K562 (cell line): ENCODE measurements around the gene MYPN. TPM values are rescaled to one million over a fixed set of nuclear protein-coding genes. Genes with fewer than 3 reads are reported as not detected.

Experiments
- ATAC-seq: fragments of 200-7000 bp; cut with Tn5 transposase; 3 replicates; pipeline ENCODE4 v1.9.1; 2020; ENCODE audit warnings: moderate library complexity
- BruUV-seq: library from RNA; stranded (reverse); fragments of 400-500 nt; replicated peaks from 2 replicates; lab custom pipeline; 2021; lab: Mats Ljungman, UMichigan
- CTCF ChIA-PET: fragments of 300-600 bp; formaldehyde crosslinking; extraction: SDS; loops from one replicate; lab custom pipeline; 2021; ENCODE audit warnings: low intra/inter-chr PET ratio; lab: Yijun Ruan, JAX
- POLR2A ChIA-PET: fragments of 300-600, 350-650 bp; sonication (Branson Sonifier 250); formaldehyde crosslinking; extraction: SDS; loops from one replicate; lab custom pipeline; 2021; ENCODE audit warnings: antibody characterized with exemption, inconsistent platforms; lab: Yijun Ruan, JAX
- DNase-seq, 4 experiments: peaks; one replicate each; pipeline versions ENCODE4 v3.0.0 to v3.0.0-alpha.2; 2011 to 2018; ENCODE audit warnings: low spot score in 3 of 4, mixed read lengths in 3 of 4; ENCODE audit errors: extremely low read depth in 1 of 4
- FAIRE-seq: peaks from 2 replicates; lab custom pipeline; 2011; peaks lifted over from hg19 to GRCh38; lab: Jason Lieb, UNC
- H2AFZ ChIP-seq: 2 replicates; pipeline ENCODE4 v1.6.0; 2011; ENCODE audit warnings: low read depth, low read length, control low read depth, inconsistent platforms
- H3K27ac ChIP-seq: fragments of 200-600 bp; 3 replicates; pipeline ENCODE4 v1.8.0; 2011; ENCODE audit warnings: low read depth, mild to moderate bottlenecking, control low read depth, inconsistent platforms, low read length, moderate library complexity, mixed read lengths; ENCODE audit errors: extremely low read depth
- H3K27me3 ChIP-seq, 2 experiments: fragments of 300-600 bp in 1 of 2; 2 replicates in 1 of 2; 3 replicates in 1 of 2; pipeline versions ENCODE4 v1.6.0 to v1.8.0; 2011; ENCODE audit warnings: inconsistent platforms in 2 of 2, low read length in 2 of 2, mild to moderate bottlenecking in 1 of 2, mixed read lengths in 1 of 2, moderate library complexity in 1 of 2; ENCODE audit not compliant: control insufficient read depth in 2 of 2, insufficient read depth in 2 of 2
- H3K36me3 ChIP-seq: fragments of 300-600 bp; 3 replicates; pipeline ENCODE4 v1.8.0; 2011; ENCODE audit warnings: mild to moderate bottlenecking, low read length, inconsistent platforms; ENCODE audit not compliant: control insufficient read depth, insufficient read depth
- H3K4me1 ChIP-seq, 2 experiments: fragments of 200-600 bp in 1 of 2; replicated peaks in 1 of 2; 2 replicates in 1 of 2; 3 replicates in 1 of 2; pipeline versions ENCODE4 v1.5.1 to v1.8.0; 2011; ENCODE audit warnings: inconsistent platforms in 2 of 2, low read length in 2 of 2, mild to moderate bottlenecking in 1 of 2, mixed read lengths in 1 of 2, moderate library complexity in 1 of 2; ENCODE audit not compliant: control insufficient read depth in 2 of 2, insufficient read depth in 2 of 2
- H3K4me2 ChIP-seq: 2 replicates; pipeline ENCODE4 v1.6.1; 2011; ENCODE audit warnings: low read length, control low read depth, inconsistent platforms, mixed read lengths; ENCODE audit not compliant: insufficient read depth
- H3K4me3 ChIP-seq: fragments of 200-600 bp; sonication (generic), shearing (Covaris generic); 2 replicates; pipeline ENCODE4 v1.5.1; 2016; ENCODE audit warnings: control low read depth, inconsistent platforms
- H3K79me2 ChIP-seq: fragments of 200-600 bp; 3 replicates; pipeline ENCODE4 v1.8.0; 2011; ENCODE audit warnings: low read length, inconsistent platforms; ENCODE audit not compliant: control insufficient read depth, insufficient read depth
- H3K9ac ChIP-seq, 2 experiments: 2 replicates each; pipeline versions ENCODE4 v1.6.0 to v1.6.1; 2011; ENCODE audit warnings: low read depth in 2 of 2, low read length in 2 of 2, control low read depth in 1 of 2, inconsistent platforms in 1 of 2, mild to moderate bottlenecking in 1 of 2, mixed read lengths in 1 of 2; ENCODE audit not compliant: insufficient read depth in 1 of 2
- H3K9me1 ChIP-seq: one replicate; pipeline ENCODE4 v1.6.0; 2011; ENCODE audit warnings: inconsistent platforms, mild to moderate bottlenecking, low read length, moderate library complexity; ENCODE audit not compliant: control insufficient read depth, insufficient read depth
- H3K9me3 ChIP-seq: replicated peaks from 2 replicates; pipeline ENCODE4 v1.5.1; 2011; ENCODE audit warnings: low read depth, low read length, inconsistent platforms; ENCODE audit not compliant: control insufficient read depth, insufficient read depth
- H4K20me1 ChIP-seq: replicated peaks from 2 replicates; pipeline ENCODE4 v1.6.1; 2011; ENCODE audit warnings: low read length, inconsistent platforms, mixed read lengths; ENCODE audit not compliant: control insufficient read depth, insufficient read depth
- CREB3L1 ChIP-seq: fragments of 450-650 bp; IDR thresholded peaks from 2 replicates; pipeline ENCODE4 v1.6.1; 2014; ENCODE audit warnings: low read depth, mild to moderate bottlenecking, moderate library complexity, borderline replicate concordance
- FOS ChIP-seq: IDR thresholded peaks from 3 replicates; pipeline ENCODE4 v1.6.1; 2011; ENCODE audit not compliant: insufficient read length; ENCODE audit errors: extremely low read depth
- IRF2 ChIP-seq: sonication (generic); formaldehyde crosslinking; IDR thresholded peaks from 2 replicates; pipeline ENCODE4 v1.8.1; 2022; ENCODE audit warnings: mild to moderate bottlenecking, missing genetic modification reagents
- KAT7 ChIP-seq: sonication (generic); formaldehyde crosslinking; IDR thresholded peaks from 2 replicates; pipeline ENCODE4 v1.8.0; 2022; ENCODE audit warnings: missing genetic modification reagents, mild to moderate bottlenecking, borderline replicate concordance
- NCOA4 ChIP-seq: fragments of 450-650 bp; IDR thresholded peaks from 2 replicates; pipeline ENCODE4 v1.6.1; 2018; ENCODE audit warnings: mild to moderate bottlenecking; ENCODE audit not compliant: partially characterized antibody
- NCOA6 ChIP-seq: fragments of 450-650 bp; IDR thresholded peaks from 2 replicates; pipeline ENCODE4 v1.6.1; 2017; ENCODE audit warnings: mild to moderate bottlenecking
- POLR2G ChIP-seq: fragments of 200-400 bp; formaldehyde crosslinking; IDR thresholded peaks from 2 replicates; pipeline ENCODE4 v1.6.1; 2017; ENCODE audit warnings: low read depth, mild to moderate bottlenecking, antibody characterized with exemption, low read length, moderate library complexity
- RAD51 ChIP-seq: fragments of 450-650 bp; IDR thresholded peaks from 2 replicates; pipeline ENCODE4 v1.7.1; 2016; ENCODE audit warnings: low read depth, mild to moderate bottlenecking, borderline replicate concordance
- RFX1 ChIP-seq: fragments of 450-650 bp; IDR thresholded peaks from 2 replicates; pipeline ENCODE4 v1.6.1; 2016; ENCODE audit warnings: mild to moderate bottlenecking, moderate library complexity
- RHOXF2B ChIP-seq: fragments of 250-450 bp; sonication (Bioruptor Pico); conservative IDR thresholded peaks from 2 replicates; pipeline ENCODE4 v1.5.1; 2021
- TBL1XR1 ChIP-seq, 2 experiments: IDR thresholded peaks; 2 replicates each; pipeline ENCODE4 v1.6.1; 2012; ENCODE audit warnings: improper control_type of control experiment in 2 of 2, low read length in 2 of 2, mild to moderate bottlenecking in 1 of 2
- WHSC1 ChIP-seq: IDR thresholded peaks from one replicate; pipeline ENCODE4 v1.6.1; 2012; ENCODE audit warnings: low read length, control low read depth, inconsistent platforms
- XRCC3 ChIP-seq: fragments of 450-650 bp; IDR thresholded peaks from 2 replicates; pipeline ENCODE4 v1.6.1; 2017; ENCODE audit warnings: mild to moderate bottlenecking, moderate library complexity
- ZBTB49 ChIP-seq: sonication (generic); formaldehyde crosslinking; IDR thresholded peaks from 2 replicates; pipeline ENCODE4 v1.8.0; 2022; ENCODE audit warnings: missing genetic modification reagents, mild to moderate bottlenecking, borderline replicate concordance
- ZNF197 ChIP-seq: fragments of 200-800 bp; sonication (Bioruptor generic); IDR thresholded peaks from 2 replicates; pipeline ENCODE4 v1.6.1; 2016; ENCODE audit warnings: low read depth, missing genetic modification characterization, missing compliant biosample characterization
- ZNF518B ChIP-seq: fragments of 250-450 bp; sonication (Bioruptor Pico); IDR thresholded peaks from 2 replicates; pipeline ENCODE4 v1.5.0; 2021; ENCODE audit warnings: mild to moderate bottlenecking, moderate library complexity
- in situ Hi-C: fragments of 300-500 bp; cut with MboI; formaldehyde crosslinking; loops from 4 replicates; pipeline ENCODE4 v1.15.0; 2018; ENCODE audit warnings: inconsistent platforms, mixed read lengths
- intact Hi-C: fragments of 100-400 bp; cut with micrococcal nuclease; formaldehyde crosslinking; loops from 2 replicates; pipeline ENCODE4 v1.14.2; 2022
- polyA plus RNA-seq, 8 experiments: library from polyadenylated mRNA; depleted of rRNA in 4 of 8; stranded (reverse) in 5 of 8; unstranded in 3 of 8; fragments of >200 nt; fragmentation: Nextera tagmentation in 2 of 8; fragmentation: Illumina TruSeq in 1 of 8; extraction: Ambion mirVana in 2 of 8; extraction: Trizol in 1 of 8; gene quantifications; 2 replicates each; pipeline versions ENCODE4 v1.2.1 to v1.2.3, GENCODE V29; 2011 to 2014; ENCODE audit warnings: inconsistent platforms in 1 of 8, missing spikeins in 1 of 8
- total RNA-seq, 7 experiments: library from RNA; depleted of rRNA in 6 of 7; stranded (reverse); fragments of >200 nt in 6 of 7; fragmentation: Illumina TruSeq in 2 of 7; extraction: Trizol in 2 of 7; gene quantifications; 2 replicates each; pipeline versions ENCODE4 v1.2.1 to v1.2.3, GENCODE V29; 2011 to 2021; ENCODE audit warnings: low replicate concordance in 1 of 7

The MYPN gene
- total and polyA plus RNA-seq, 9 of the 15 experiments (the other 6 are each of a cell fraction or from before 2014, with no cell fraction given): not detected

GRCh38 chr10:68137171-68137570 is 27.9 kb downstream of the MYPN start (continued):
- no peak for TF ChIP-seq CREB3L1
- no peak for TF ChIP-seq IRF2 (CRISPR knock-in tag)

GRCh38 chr10:68138526-68138925 is 29.2 kb downstream of the MYPN start:
- no peak overlapping the region for H2AFZ ChIP-seq
- in situ Hi-C loops: no loop called here
- peak; percentile 64 for FAIRE-seq
- no peak for TF ChIP-seq ZNF518B (CRISPR knock-in tag)
- no peak for TF ChIP-seq NCOA6
- no peak for TF ChIP-seq RHOXF2B
- TF ChIP-seq RFX1: no peak
- no peak for TF ChIP-seq NCOA4
- no peak for TF ChIP-seq FOS
- no peak for TF ChIP-seq XRCC3
- no peak for TF ChIP-seq WHSC1
- no peak for TF ChIP-seq ZNF197 (CRISPR knock-in tag)
- no peak for TF ChIP-seq TBL1XR1 (IDR thresholded peaks at IDR 0.05; ENCODE audit: low read length in 2 of 2)
- no peak for TF ChIP-seq POLR2G
- TF ChIP-seq KAT7: no peak
- no peak for TF ChIP-seq RAD51
- no peak for TF ChIP-seq ZBTB49 (CRISPR knock-in tag)

More at GRCh38 chr10:68138526-68138925, 29.2 kb downstream of the MYPN start:
- Histone ChIP-seq H3K4me1 (no peaks in the 10 kb centered on the region), H3K9ac (no peak overlapping the region), H3K9me1 (no peaks in the 10 kb centered on the region), H3K79me2 (no peaks in the 10 kb centered on the region), H3K27me3 (peaks cover 9 to 11% of the 10 kb centered on the region in 2 experiments; a peak in 4 of 5 replicates), H3K27ac (no peak overlapping the region), H3K36me3 (no peaks in the 10 kb centered on the region), H3K9me3 (no peaks in the 10 kb centered on the region), H3K4me3 (no peak overlapping the region), H4K20me1 (no peaks in the 10 kb centered on the region), H3K4me2 (no peak overlapping the region)
- no peak for DNase-seq
- intact Hi-C loops: no loop called here
- BruUV-seq: no TSS peak
- ChIA-PET CTCF (no interaction called here), POLR2A (no interaction called here)
- ATAC-seq: no peak
